Calu3 (cell line): ENCODE measurements around the gene SLC15A1. TPM values are rescaled to one million over a fixed set of nuclear protein-coding genes. Genes with fewer than 3 reads are reported as not detected.

Experiments used
- BruUV-seq: library from RNA; stranded (reverse); fragments of 400-500 nt; replicated peaks from 2 replicates; lab custom pipeline; 2021; lab: Mats Ljungman, UMichigan
- CTCF ChIA-PET: fragments of 300-600 bp; sonication (Branson Sonifier 250); formaldehyde crosslinking; loops from one replicate; lab custom pipeline; 2022; ENCODE audit warnings: antibody characterized with exemption; lab: Charles Lee
- DNase-seq: peaks from one replicate; pipeline ENCODE4 v3.0.0; 2022
- H3K27ac Mint-ChIP-seq: one replicate; pipeline ENCODE4 v1.8.0; 2022; ENCODE audit warnings: mixed read lengths; ENCODE audit not compliant: unreplicated experiment
- H3K27me3 Mint-ChIP-seq: one replicate; pipeline ENCODE4 v1.8.0; 2022; ENCODE audit warnings: mixed read lengths; ENCODE audit not compliant: unreplicated experiment
- H3K36me3 Mint-ChIP-seq: one replicate; pipeline ENCODE4 v1.8.0; 2022; ENCODE audit warnings: mild to moderate bottlenecking, moderate library complexity, mixed read lengths; ENCODE audit not compliant: insufficient read depth, unreplicated experiment
- H3K4me1 Mint-ChIP-seq: one replicate; pipeline ENCODE4 v1.8.0; 2022; ENCODE audit warnings: mild to moderate bottlenecking, low read depth, mixed read lengths; ENCODE audit not compliant: unreplicated experiment
- H3K4me3 Mint-ChIP-seq: one replicate; pipeline ENCODE4 v1.8.0; 2022; ENCODE audit warnings: mild to moderate bottlenecking, low read depth, moderate library complexity, mixed read lengths; ENCODE audit not compliant: unreplicated experiment
- H3K9me3 Mint-ChIP-seq: one replicate; pipeline ENCODE4 v1.8.0; 2022; ENCODE audit warnings: low read depth, mixed read lengths; ENCODE audit not compliant: unreplicated experiment
- intact Hi-C: fragments of 100-400 bp; cut with micrococcal nuclease; formaldehyde crosslinking; loops from one replicate; pipeline ENCODE4 v1.10.0; 2022; ENCODE audit not compliant: unreplicated experiment
- total RNA-seq: library from RNA; stranded (reverse); gene quantifications from 2 replicates; pipeline ENCODE4 v1.2.3, GENCODE V29; 2022
- TF ChIP-seq, protein P1 (sequence below): fragments of 200-600 bp; IDR thresholded peaks from one replicate; pipeline ENCODE4 v1.8.0; 2022; ENCODE audit warnings: antibody characterized with exemption; ENCODE audit not compliant: unreplicated experiment

Gene SLC15A1
- total RNA-seq, 1 experiment from 2014 or later, result 0.99 TPM

DNA sequence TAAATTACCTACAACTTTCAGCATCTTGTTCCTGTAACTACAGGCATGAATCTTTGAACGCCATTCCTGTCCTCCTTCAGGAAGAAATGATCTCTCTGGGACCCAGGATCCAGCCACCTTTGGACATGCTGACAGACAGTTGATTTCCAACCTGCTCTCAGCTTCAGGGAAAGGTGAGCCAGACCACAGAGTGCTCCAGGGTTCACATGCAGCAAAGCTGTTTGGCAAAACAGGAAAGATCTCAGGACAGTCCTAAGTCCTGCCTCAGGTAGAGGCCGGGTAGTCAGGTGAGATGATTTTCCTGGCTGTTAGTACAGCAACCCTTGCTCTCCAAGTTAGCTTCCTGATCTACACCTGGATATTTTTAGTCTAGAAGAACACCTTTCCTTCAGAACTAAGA is 9.1 kb downstream of the SLC15A1 start:
- CTCF ChIA-PET, result no interaction called here

DNA sequence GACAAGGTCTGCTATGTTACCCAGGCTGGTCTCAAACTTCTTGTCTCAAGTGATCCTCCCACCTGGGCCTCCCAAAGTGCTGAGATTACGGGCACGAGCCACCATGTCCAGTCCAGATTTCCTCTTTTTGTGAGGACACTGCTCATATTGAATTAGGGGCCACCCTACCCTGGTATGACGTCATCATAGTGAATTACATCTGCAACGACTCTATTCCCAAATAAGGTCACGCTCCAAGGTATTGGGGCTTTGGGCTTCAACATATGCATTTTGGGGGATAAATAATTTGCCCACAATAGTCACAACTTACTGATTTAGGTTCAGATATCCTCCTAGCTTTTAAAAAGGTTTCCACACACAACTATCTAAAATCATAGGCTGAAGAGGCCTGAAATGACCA is 9.5 kb downstream of the SLC15A1 start:
- H3K27me3 Mint-ChIP-seq, result no peaks in the 10 kb centered on the region
- CTCF ChIA-PET, result no interaction called here
- TF ChIP-seq, protein P1, sequence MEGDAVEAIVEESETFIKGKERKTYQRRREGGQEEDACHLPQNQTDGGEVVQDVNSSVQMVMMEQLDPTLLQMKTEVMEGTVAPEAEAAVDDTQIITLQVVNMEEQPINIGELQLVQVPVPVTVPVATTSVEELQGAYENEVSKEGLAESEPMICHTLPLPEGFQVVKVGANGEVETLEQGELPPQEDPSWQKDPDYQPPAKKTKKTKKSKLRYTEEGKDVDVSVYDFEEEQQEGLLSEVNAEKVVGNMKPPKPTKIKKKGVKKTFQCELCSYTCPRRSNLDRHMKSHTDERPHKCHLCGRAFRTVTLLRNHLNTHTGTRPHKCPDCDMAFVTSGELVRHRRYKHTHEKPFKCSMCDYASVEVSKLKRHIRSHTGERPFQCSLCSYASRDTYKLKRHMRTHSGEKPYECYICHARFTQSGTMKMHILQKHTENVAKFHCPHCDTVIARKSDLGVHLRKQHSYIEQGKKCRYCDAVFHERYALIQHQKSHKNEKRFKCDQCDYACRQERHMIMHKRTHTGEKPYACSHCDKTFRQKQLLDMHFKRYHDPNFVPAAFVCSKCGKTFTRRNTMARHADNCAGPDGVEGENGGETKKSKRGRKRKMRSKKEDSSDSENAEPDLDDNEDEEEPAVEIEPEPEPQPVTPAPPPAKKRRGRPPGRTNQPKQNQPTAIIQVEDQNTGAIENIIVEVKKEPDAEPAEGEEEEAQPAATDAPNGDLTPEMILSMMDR, result no peak
- no peaks in the 10 kb centered on the region for H3K4me1 Mint-ChIP-seq
- intact Hi-C loops, result no loop called here
- no peaks in the 10 kb centered on the region for H3K9me3 Mint-ChIP-seq
- no peak overlapping the region for H3K27ac Mint-ChIP-seq
- DNase-seq, result no peak
- H3K4me3 Mint-ChIP-seq, result no peak overlapping the region
- no TSS peak for BruUV-seq
- H3K36me3 Mint-ChIP-seq, result no peaks in the 10 kb centered on the region

More for the DNA sequence above, 9.1 kb downstream of the SLC15A1 start:
- no TSS peak for BruUV-seq
- H3K4me1 Mint-ChIP-seq, result no peaks in the 10 kb centered on the region
- DNase-seq, result no peak
- no peaks in the 10 kb centered on the region for H3K9me3 Mint-ChIP-seq
- H3K4me3 Mint-ChIP-seq, result no peak overlapping the region
- intact Hi-C loops, result no loop called here
- TF ChIP-seq, protein P1, result no peak
- no peaks in the 10 kb centered on the region for H3K27me3 Mint-ChIP-seq
- no peaks in the 10 kb centered on the region for H3K36me3 Mint-ChIP-seq
- H3K27ac Mint-ChIP-seq, result no peak overlapping the region

DNA sequence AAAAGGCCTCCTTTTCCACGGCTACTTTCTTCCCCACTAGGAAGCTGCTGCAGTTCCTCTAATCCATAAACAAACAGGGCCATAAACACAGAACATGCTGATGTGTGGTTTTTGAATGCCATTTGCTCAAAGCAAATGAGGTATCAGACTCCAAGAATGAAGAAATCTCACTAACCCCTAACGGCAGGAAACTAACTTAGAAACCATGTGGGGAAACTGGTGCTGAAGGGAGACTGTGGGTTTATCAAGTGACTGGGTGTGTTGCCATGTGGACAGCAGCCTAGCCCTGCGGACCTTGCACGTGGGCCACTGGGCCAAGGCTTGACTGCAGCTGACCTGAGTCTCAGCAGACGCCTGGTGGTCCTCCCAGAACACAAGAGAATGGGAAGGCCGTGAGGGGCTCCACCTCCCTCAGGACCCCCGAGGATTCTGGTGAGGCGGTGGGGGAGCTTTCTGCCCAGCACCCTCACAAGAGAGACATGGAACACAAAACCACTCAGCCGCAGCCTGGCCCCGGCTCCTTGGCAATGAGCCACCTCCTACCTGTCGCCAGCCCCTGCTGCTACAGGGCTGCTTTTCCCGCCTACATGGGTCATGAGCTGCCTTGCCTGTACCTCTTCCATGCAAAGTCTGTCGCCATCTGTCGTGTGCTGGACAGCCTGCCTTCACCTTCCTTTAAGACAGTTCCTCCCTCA is 10.6 kb downstream of the SLC15A1 start:
- no peak overlapping the region for H3K4me3 Mint-ChIP-seq
- TF ChIP-seq, protein P1, result no peak
- CTCF ChIA-PET, result no interaction called here
- no peak for DNase-seq
- no peaks in the 10 kb centered on the region for H3K36me3 Mint-ChIP-seq
- no peaks in the 10 kb centered on the region for H3K4me1 Mint-ChIP-seq
- no peaks in the 10 kb centered on the region for H3K27me3 Mint-ChIP-seq
- BruUV-seq, result no TSS peak
- no peaks in the 10 kb centered on the region for H3K9me3 Mint-ChIP-seq
- intact Hi-C loops, result no loop called here
- H3K27ac Mint-ChIP-seq, result no peak overlapping the region

DNA sequence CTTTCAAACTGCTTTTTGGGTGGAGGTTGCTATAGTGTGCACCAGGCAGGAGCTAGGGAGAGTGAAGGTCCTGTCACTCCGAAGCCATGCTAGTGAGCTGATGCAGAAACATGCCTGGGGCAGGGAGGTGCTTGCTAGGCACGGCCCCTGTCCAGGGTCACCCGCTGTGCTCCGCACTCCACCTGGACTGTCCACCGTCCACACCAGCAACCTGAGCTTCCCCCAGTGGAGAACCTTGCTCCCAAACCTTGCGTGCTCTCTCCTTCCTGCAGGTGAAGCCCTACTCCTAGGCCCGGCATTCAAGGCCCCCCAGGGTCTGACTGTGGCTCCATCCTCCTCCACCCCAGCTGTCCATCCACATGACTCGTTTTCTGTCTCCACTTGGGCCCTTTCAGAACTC is 12.3 kb downstream of the SLC15A1 start:
- Mint-ChIP-seq H3K36me3 (no peaks in the 10 kb centered on the region), H3K9me3 (no peaks in the 10 kb centered on the region), H3K27me3 (no peaks in the 10 kb centered on the region), H3K4me1 (no peaks in the 10 kb centered on the region), H3K4me3 (no peak overlapping the region), H3K27ac (no peak overlapping the region)
- CTCF ChIA-PET, result no interaction called here
- TF ChIP-seq, protein P1, result no peak
- intact Hi-C loops, result no loop called here
- DNase-seq, result no peak
- no TSS peak for BruUV-seq
